ENCODE data around the gene FOXD3.

- TF ChIP-seq CTCF (IDR thresholded peaks at IDR 0.05) = no peak
- no peak for TF ChIP-seq POLR2A (IDR thresholded peaks at IDR 0.05)
Observed at GRCh38 chr1:63276624-63277023, 45.7 kb upstream of the FOXD3 start.
